ENCODE results near the gene RHBDL1. TPM values are rescaled to one million over a fixed set of nuclear protein-coding genes. Genes with fewer than 3 reads are reported as not detected.

RHBDL1 gene
- total and polyA plus RNA-seq, 10 of the 15 experiments (the other 5 are each of a cell fraction or from before 2014, with no cell fraction given) = 0.04 to 1.3 (median 0.65) TPM; not detected in 5

GRCh38 chr16:667780-668518 lies 7.5 kb upstream of the RHBDL1 start, which contains the start of gene RHOT2 (continued):
- TF ChIP-seq ATF2 (IDR thresholded peaks at IDR 0.05; ENCODE audit: low read length) (no peak), HDGF (IDR thresholded peaks at IDR 0.05) (no peak), ATF3 (IDR thresholded peaks at IDR 0.05; ENCODE audit: borderline replicate concordance, extremely low read depth, low read depth, low read length) (no peak), DPF2 (IDR thresholded peaks at IDR 0.05) (peak; percentile 72; the same call in 1 of the 2 replicates), SPI1 (IDR thresholded peaks at IDR 0.05; ENCODE audit: borderline replicate concordance, insufficient read depth, low read depth, low read length) (peak; percentile 18; the same call in 1 of the 2 replicates), SRF (IDR thresholded peaks at IDR 0.05; ENCODE audit: low read depth in 2 of 2, low read length in 2 of 2) (0 out of 4 replicates have a peak, but pooled peaks of 1 of the 2 experiments have one; percentile 51), MEF2A (IDR thresholded peaks at IDR 0.05; ENCODE audit: insufficient read depth, low read depth, low read length) (peak; percentile 81; the same call in 1 of the 2 replicates), CHD4 (IDR thresholded peaks at IDR 0.05) (no peak), MLLT1 (IDR thresholded peaks at IDR 0.05) (0 out of 2 replicates have a peak, but pooled peaks have one; percentile 53), USF1 (IDR thresholded peaks at IDR 0.05; ENCODE audit: borderline replicate concordance, extremely low read length, insufficient read depth, low read depth, low read length) (no peak), SUPT20H (IDR thresholded peaks at IDR 0.05; ENCODE audit: borderline replicate concordance, control insufficient read depth, low read depth, low read length) (no peak), NR2F1 (conservative IDR thresholded peaks at IDR 0.05) (peak; percentile 90), BCL3 (IDR thresholded peaks at IDR 0.05; ENCODE audit: borderline replicate concordance, insufficient read depth, low read depth, low read length, poor library complexity, severe bottlenecking) (peak; percentile 77), POU2F2 (IDR thresholded peaks at IDR 0.05; ENCODE audit: borderline replicate concordance, low read depth, low read length) (peak; percentile 51; the same call in 1 of the 3 replicates), IRF4 (IDR thresholded peaks at IDR 0.05; ENCODE audit: low read depth, low read length) (no peak), CHD1 (IDR thresholded peaks at IDR 0.05; ENCODE audit: low read depth, low read length) (no peak), CREB1 (IDR thresholded peaks at IDR 0.05; ENCODE audit: low read depth) (peak; percentile 57; the same call in 1 of the 2 replicates), ZSCAN29 (IDR thresholded peaks at IDR 0.05) (peak; percentile 84), SMC3 (IDR thresholded peaks at IDR 0.05; ENCODE audit: borderline replicate concordance, low read length) (peak; percentile 34), BACH1 (IDR thresholded peaks at IDR 0.05; ENCODE audit: borderline replicate concordance) (peak; percentile 75), BCLAF1 (IDR thresholded peaks at IDR 0.05) (peak; percentile 62)
